MCF 10A (cell line): ENCODE results near the gene WASL. TPM values are rescaled to one million over a fixed set of nuclear protein-coding genes. Genes with fewer than 3 reads are reported as not detected.

Experiments used
- BruUV-seq: library from RNA; stranded (reverse); fragments of 400-500 nt; replicated peaks from 2 replicates; lab custom pipeline; 2021; lab: Mats Ljungman, UMichigan
- CTCF ChIA-PET: fragments of 300-600 bp; sonication (Branson Sonifier 250); formaldehyde crosslinking; extraction: SDS; loops from one replicate; lab custom pipeline; 2021; ENCODE audit warnings: antibody characterized with exemption, inconsistent platforms; lab: Yijun Ruan, JAX
- POLR2A ChIA-PET: fragments of 300-600, 350-650 bp; sonication (Branson Sonifier 250); formaldehyde crosslinking; extraction: SDS; loops from one replicate; lab custom pipeline; 2020; ENCODE audit warnings: antibody characterized with exemption, inconsistent platforms; lab: Yijun Ruan, JAX
- DNase-seq: peaks from one replicate; pipeline ENCODE4 v3.0.0-alpha.2; 2018; ENCODE audit not compliant: unreplicated experiment
- H3K27ac Mint-ChIP-seq: one replicate; pipeline ENCODE4 v1.8.0; 2022; ENCODE audit warnings: mild to moderate bottlenecking, low read depth, mixed read lengths; ENCODE audit not compliant: unreplicated experiment
- H3K27me3 Mint-ChIP-seq: one replicate; pipeline ENCODE4 v1.8.0; 2022; ENCODE audit warnings: mixed read lengths; ENCODE audit not compliant: insufficient read depth, unreplicated experiment
- H3K36me3 Mint-ChIP-seq: one replicate; pipeline ENCODE4 v1.8.0; 2022; ENCODE audit warnings: mild to moderate bottlenecking, moderate library complexity, mixed read lengths; ENCODE audit not compliant: insufficient read depth, unreplicated experiment
- H3K4me1 Mint-ChIP-seq: one replicate; pipeline ENCODE4 v1.8.0; 2022; ENCODE audit warnings: mixed read lengths; ENCODE audit not compliant: insufficient read depth, unreplicated experiment
- H3K4me3 Mint-ChIP-seq: one replicate; pipeline ENCODE4 v1.8.0; 2022; ENCODE audit warnings: mild to moderate bottlenecking, moderate library complexity, mixed read lengths; ENCODE audit not compliant: unreplicated experiment
- H3K9me3 Mint-ChIP-seq: one replicate; pipeline ENCODE4 v1.8.0; 2022; ENCODE audit warnings: mixed read lengths; ENCODE audit not compliant: unreplicated experiment
- intact Hi-C: fragments of 100-400 bp; cut with micrococcal nuclease; formaldehyde crosslinking; loops from 2 replicates; pipeline ENCODE4 v1.14.1; 2022
- total RNA-seq: library from RNA; stranded (reverse); gene quantifications from 2 replicates; pipeline ENCODE4 v1.2.3, GENCODE V29; 2022
- TF ChIP-seq, protein P1 (sequence below): fragments of 200-600 bp; IDR thresholded peaks from one replicate; pipeline ENCODE4 v1.8.0; 2022; ENCODE audit warnings: antibody characterized with exemption, mild to moderate bottlenecking; ENCODE audit not compliant: unreplicated experiment

WASL gene
- total RNA-seq, 1 experiment from 2014 or later, result 34.7 TPM

DNA sequence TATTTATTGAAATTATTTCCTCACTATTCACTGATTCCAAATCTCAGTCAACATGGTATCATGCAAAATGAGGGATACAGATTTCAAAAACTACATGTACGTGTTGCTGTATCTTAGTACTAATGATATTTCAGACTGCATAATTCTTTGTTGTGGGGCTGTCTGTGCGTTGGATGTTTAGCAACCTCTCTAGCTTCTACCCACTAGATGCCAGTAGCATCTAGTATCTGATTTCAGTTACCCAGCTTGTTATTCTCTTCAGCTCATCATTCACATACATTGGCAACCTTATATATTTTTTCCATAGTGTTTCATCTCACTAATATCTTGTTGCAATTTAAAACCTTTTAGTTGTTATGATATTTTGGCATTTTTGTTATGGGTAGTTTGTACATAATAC is 22.5 kb upstream of the WASL start:
- intact Hi-C loops, result loop anchor here (1.0 to 2.0 kb wide), 2 partner anchors 28 to 94 kb away; no protein-coding TSS in a partner anchor
- H3K27me3 Mint-ChIP-seq, result no peaks in the 10 kb centered on the region
- H3K4me3 Mint-ChIP-seq, result no peak overlapping the region

GRCh38 chr7:123770378-123770777 is 21.6 kb upstream of the WASL start:
- ChIA-PET CTCF (interaction anchor here (0.6 to 5.6 kb wide), 25 partner anchors 9 to 1791 kb away, joined by 3 to 60 read pairs (median 4); partner anchors contain the start of gene WASL), POLR2A (interaction anchor here (0.6 to 12.6 kb wide), 15 partner anchors 12 to 1065 kb away, joined by 3 to 367 read pairs (median 6); partner anchors contain the start of genes NDUFA5 and WASL)
- Mint-ChIP-seq H3K27me3 (no peaks in the 10 kb centered on the region), H3K4me3 (peak overlapping the region; percentile 67), H3K9me3 (no peaks in the 10 kb centered on the region), H3K27ac (peak overlapping the region; percentile 93), H3K36me3 (no peaks in the 10 kb centered on the region), H3K4me1 (peaks cover 38% of the 10 kb centered on the region)
- BruUV-seq, result no TSS peak
- peak; percentile 97 for DNase-seq
- intact Hi-C loops, result loop anchor here (2.0 kb wide), 1 partner anchor 28 kb away; no protein-coding TSS in a partner anchor
- TF ChIP-seq, protein P1, sequence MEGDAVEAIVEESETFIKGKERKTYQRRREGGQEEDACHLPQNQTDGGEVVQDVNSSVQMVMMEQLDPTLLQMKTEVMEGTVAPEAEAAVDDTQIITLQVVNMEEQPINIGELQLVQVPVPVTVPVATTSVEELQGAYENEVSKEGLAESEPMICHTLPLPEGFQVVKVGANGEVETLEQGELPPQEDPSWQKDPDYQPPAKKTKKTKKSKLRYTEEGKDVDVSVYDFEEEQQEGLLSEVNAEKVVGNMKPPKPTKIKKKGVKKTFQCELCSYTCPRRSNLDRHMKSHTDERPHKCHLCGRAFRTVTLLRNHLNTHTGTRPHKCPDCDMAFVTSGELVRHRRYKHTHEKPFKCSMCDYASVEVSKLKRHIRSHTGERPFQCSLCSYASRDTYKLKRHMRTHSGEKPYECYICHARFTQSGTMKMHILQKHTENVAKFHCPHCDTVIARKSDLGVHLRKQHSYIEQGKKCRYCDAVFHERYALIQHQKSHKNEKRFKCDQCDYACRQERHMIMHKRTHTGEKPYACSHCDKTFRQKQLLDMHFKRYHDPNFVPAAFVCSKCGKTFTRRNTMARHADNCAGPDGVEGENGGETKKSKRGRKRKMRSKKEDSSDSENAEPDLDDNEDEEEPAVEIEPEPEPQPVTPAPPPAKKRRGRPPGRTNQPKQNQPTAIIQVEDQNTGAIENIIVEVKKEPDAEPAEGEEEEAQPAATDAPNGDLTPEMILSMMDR, result no peak

More for the DNA sequence above, 22.5 kb upstream of the WASL start:
- TF ChIP-seq, protein P1, result no peak
- H3K36me3 Mint-ChIP-seq, result no peaks in the 10 kb centered on the region
- peak overlapping the region; percentile 93 for H3K27ac Mint-ChIP-seq
- ChIA-PET POLR2A (interaction anchor here (0.6 to 12.6 kb wide), 14 partner anchors 10 to 213 kb away, joined by 3 to 367 read pairs (median 7); partner anchors contain the start of genes NDUFA5 and WASL), CTCF (interaction anchor here (0.6 to 5.6 kb wide), 18 partner anchors 8 to 399 kb away, joined by 3 to 60 read pairs (median 4); partner anchors contain the start of gene WASL)
- H3K4me1 Mint-ChIP-seq, result peaks cover 35% of the 10 kb centered on the region
- peak; percentile 34 for DNase-seq
- BruUV-seq, result no TSS peak
- no peaks in the 10 kb centered on the region for H3K9me3 Mint-ChIP-seq

DNA sequence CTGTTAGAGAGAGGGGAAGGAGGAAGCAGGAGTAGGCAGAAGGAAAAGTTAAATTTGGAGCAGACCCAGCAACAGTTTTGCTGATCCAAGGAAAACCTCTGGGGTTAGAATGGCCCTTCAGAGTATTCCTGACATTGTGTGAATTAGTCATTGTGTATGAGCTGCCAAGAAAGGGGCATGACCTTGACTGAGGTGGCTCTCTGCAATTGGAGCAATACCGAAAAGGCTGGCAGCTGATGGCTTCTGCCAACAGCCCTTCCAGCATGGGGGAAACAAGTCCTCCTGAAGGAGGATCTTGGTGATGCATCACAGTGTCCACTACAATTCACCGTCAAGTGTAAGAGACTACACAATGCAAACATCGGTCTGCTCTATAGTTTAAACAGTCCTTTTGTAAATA is 20.6 kb upstream of the WASL start:
- ChIA-PET CTCF (interaction anchor here (0.6 to 5.6 kb wide), 13 partner anchors 10 to 188 kb away, joined by 3 to 60 read pairs (median 4); partner anchors contain the start of gene WASL), POLR2A (interaction anchor here (0.6 to 12.6 kb wide), 17 partner anchors 10 to 211 kb away, joined by 3 to 367 read pairs (median 5); partner anchors contain the start of genes NDUFA5 and WASL)
- DNase-seq, result peak; percentile 97
- Mint-ChIP-seq H3K9me3 (no peaks in the 10 kb centered on the region), H3K27ac (peak overlapping the region; percentile 1), H3K27me3 (no peaks in the 10 kb centered on the region), H3K4me3 (peak overlapping the region; percentile 67), H3K36me3 (no peaks in the 10 kb centered on the region), H3K4me1 (peaks cover 37% of the 10 kb centered on the region)
- no TSS peak for BruUV-seq
- intact Hi-C loops, result loop anchor here (1.0 kb wide), 1 partner anchor 20 kb away; the partner anchor contains the start of gene WASL
- TF ChIP-seq, protein P1, result no peak

DNA sequence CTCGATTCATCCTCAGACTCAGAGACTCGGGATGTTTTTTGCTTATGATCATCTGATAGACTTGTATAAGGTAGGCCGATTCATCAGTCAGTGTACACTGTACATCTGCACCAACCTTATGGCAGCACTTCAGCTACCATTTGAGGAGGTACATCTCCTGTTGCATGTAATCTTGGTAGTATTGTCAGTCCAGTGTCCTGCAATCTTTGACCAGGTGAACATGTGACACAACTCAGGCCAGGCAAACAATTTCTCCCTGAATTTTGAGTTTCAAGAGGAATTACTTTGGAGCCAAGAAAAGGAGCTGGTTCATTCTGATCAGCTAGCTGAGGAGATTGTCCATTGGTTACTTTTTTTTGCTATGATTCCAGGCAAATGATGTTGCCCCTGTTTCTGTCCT is 19.7 kb upstream of the WASL start:
- Mint-ChIP-seq H3K9me3 (peaks cover 7% of the 10 kb centered on the region), H3K4me1 (peaks cover 30% of the 10 kb centered on the region), H3K27ac (no peak overlapping the region), H3K4me3 (no peak overlapping the region), H3K27me3 (no peaks in the 10 kb centered on the region), H3K36me3 (no peaks in the 10 kb centered on the region)
- intact Hi-C loops, result no loop called here
- no peak for DNase-seq
- TF ChIP-seq, protein P1, result no peak
- BruUV-seq, result no TSS peak
- POLR2A ChIA-PET, result interaction anchor here (0.6 to 12.6 kb wide), 5 partner anchors 12 to 91 kb away, joined by 3 to 367 read pairs (median 5); partner anchors contain the start of gene WASL
- CTCF ChIA-PET, result interaction anchor here (0.8 to 2.9 kb wide), 3 partner anchors 20 to 104 kb away, joined by 3 to 12 read pairs (median 3); partner anchors contain the start of gene WASL
